Mesenteric fat pad (tissue), 1 donor: ENCODE data around the gene MAP4K1. TPM values are rescaled to one million over a fixed set of nuclear protein-coding genes. Genes with fewer than 3 reads are reported as not detected.
"Not testable (repeated sequence)": the region's sequence is repeated elsewhere in the genome, so short reads cannot be mapped to it uniquely, and the experiment has no call there.

ENCODE experiments used
- DNase-seq: peaks from one replicate; pipeline ENCODE4 v3.0.0-alpha.2; 2020; ENCODE audit warnings: low spot score
- total RNA-seq: library from RNA; stranded (reverse); fragmentation: NEBNext Ultra II Directional; extraction: Animal tissue kit (Norgen Biotek cat#: 25700); gene quantifications from one replicate; pipeline ENCODE4 v1.2.1, GENCODE V29; 2021
- donor health status: DM: yes; HTN: yes; CAD: no.

Gene MAP4K1
- total RNA-seq, 1 donor from 2014 or later, result 3.9 TPM

- no peak for DNase-seq
Observed at GRCh38 chr19:38653028-38653571, 35.3 kb upstream of the MAP4K1 start.

- no peak for DNase-seq
Observed at GRCh38 chr19:38650911-38651584, 33.3 kb upstream of the MAP4K1 start.

- DNase-seq, result no peak
Observed at GRCh38 chr19:38650172-38650775, 32.5 kb upstream of the MAP4K1 start.

GRCh38 chr19:38649305-38650171 is 31.8 kb upstream of the MAP4K1 start:
- no peak for DNase-seq

GRCh38 chr19:38648769-38649304 is 31.1 kb upstream of the MAP4K1 start:
- no peak for DNase-seq

GRCh38 chr19:38647966-38648768 is 30.4 kb upstream of the MAP4K1 start:
- no peak for DNase-seq

- peak; percentile 100 for DNase-seq
Observed at GRCh38 chr19:38647368-38647965, 29.7 kb upstream of the MAP4K1 start, which contains the start of gene ACTN4. Gene ACTN4 (plus strand): TSS chr19:38647649. CDS start chr19:38647746, 97 bp downstream.

- DNase-seq, result no peak
Observed at GRCh38 chr19:38644719-38645118, 27.0 kb upstream of the MAP4K1 start.

GRCh38 chr19:38642176-38642575 is 24.4 kb upstream of the MAP4K1 start:
- no peak for DNase-seq

- no peak for DNase-seq
Observed at GRCh38 chr19:38640368-38640767, 22.6 kb upstream of the MAP4K1 start.

GRCh38 chr19:38639679-38640078 is 21.9 kb upstream of the MAP4K1 start:
- no peak for DNase-seq

GRCh38 chr19:38638461-38638860 is 20.7 kb upstream of the MAP4K1 start:
- DNase-seq, result no peak

GRCh38 chr19:38635483-38636399 is 18.0 kb upstream of the MAP4K1 start:
- no peak for DNase-seq

GRCh38 chr19:38634757-38635482 is 17.2 kb upstream of the MAP4K1 start:
- DNase-seq, result no peak

GRCh38 chr19:38632476-38633213 is 14.9 kb upstream of the MAP4K1 start:
- no peak for DNase-seq

GRCh38 chr19:38631811-38632475 is 14.2 kb upstream of the MAP4K1 start:
- DNase-seq, result not testable (repeated sequence)

GRCh38 chr19:38631301-38631700 is 13.5 kb upstream of the MAP4K1 start:
- not testable (repeated sequence) for DNase-seq
